Epithelial cell of esophagus (primary cell): Measurements from ENCODE around the gene BIRC3.

Experiments used
- DNase-seq: peaks from one replicate; pipeline ENCODE4 v3.0.0; 2010; ENCODE audit warnings: low read depth
- H3K4me3 ChIP-seq: 2 replicates; pipeline ENCODE4 v1.5.1; 2011; ENCODE audit warnings: mild to moderate bottlenecking, low read length, control low read depth
- CTCF ChIP-seq: IDR thresholded peaks from 2 replicates; pipeline ENCODE4 v1.5.1; 2011; ENCODE audit warnings: low read depth, mild to moderate bottlenecking, low read length, control low read depth, inconsistent platforms; ENCODE audit not compliant: insufficient read depth; ENCODE audit errors: missing control alignments

The BIRC3 gene

GRCh38 chr11:102341844-102342318, 24.6 kb downstream of the BIRC3 start:
- peak; percentile 84 for DNase-seq
- TF ChIP-seq CTCF, result peak; percentile 84
- no peak overlapping the region for H3K4me3 ChIP-seq

GRCh38 chr11:102343809-102344208, 26.5 kb downstream of the BIRC3 start:
- no peak overlapping the region for H3K4me3 ChIP-seq
- no peak for TF ChIP-seq CTCF
- peak; percentile 65 for DNase-seq

GRCh38 chr11:102345904-102346303, 28.6 kb downstream of the BIRC3 start:
- TF ChIP-seq CTCF, result no peak
- peak; percentile 57 for DNase-seq

GRCh38 chr11:102346456-102346747, 29.1 kb downstream of the BIRC3 start:
- DNase-seq, result no peak
- TF ChIP-seq CTCF, result no peak

More at GRCh38 chr11:102345904-102346303, 28.6 kb downstream of the BIRC3 start:
- peak overlapping the region; percentile 81 for H3K4me3 ChIP-seq

GRCh38 chr11:102346748-102347461, 29.6 kb downstream of the BIRC3 start, which contains the start of gene BIRC2:
TSS of gene BIRC2 (plus strand) at chr11:102347214. CDS start at chr11:102349855, 2,641 bp downstream.
- peak within 1 kb of the TSS; percentile 81 for H3K4me3 ChIP-seq
- peak; percentile 94 for DNase-seq
- TF ChIP-seq CTCF, result peak; percentile 48

More at GRCh38 chr11:102346456-102346747, 29.1 kb downstream of the BIRC3 start:
- peak overlapping the region; percentile 81 for H3K4me3 ChIP-seq

- peak overlapping the region; percentile 81 for H3K4me3 ChIP-seq
- DNase-seq, result peak; percentile 43
- TF ChIP-seq CTCF, result no peak
These were observed 30.4 kb downstream of the BIRC3 start for GRCh38 chr11:102347462-102348370.
